Stimulated activated naive CD8-positive, alpha-beta T cell treated with anti-CD3 and anti-CD28 coated beads, Interleukin-15, Interleukin-2, amounts not matched to agents 100 ng/mL and 50 ng/mL, for 24 hours (primary cell): Measurements from ENCODE around the gene OSM.
A peak's percentile ranks its signal among the peaks of the same experiment; 100 is the strongest.

Experiments used
- H3K27ac Mint-ChIP-seq: one replicate; pipeline ENCODE4 v1.8.0; 2021; ENCODE audit warnings: mild to moderate bottlenecking, mixed read lengths
- H3K27me3 Mint-ChIP-seq: one replicate; pipeline ENCODE4 v1.8.0; 2021; ENCODE audit warnings: mixed read lengths
- H3K36me3 Mint-ChIP-seq: one replicate; pipeline ENCODE4 v1.8.0; 2021; ENCODE audit warnings: low read depth, mixed read lengths
- H3K4me1 Mint-ChIP-seq: one replicate; pipeline ENCODE4 v1.8.0; 2021; ENCODE audit warnings: low read depth, mixed read lengths
- H3K4me3 Mint-ChIP-seq: one replicate; pipeline ENCODE4 v1.8.0; 2021; ENCODE audit warnings: mild to moderate bottlenecking, mixed read lengths
- H3K9me3 Mint-ChIP-seq: one replicate; pipeline ENCODE4 v1.8.0; 2021; ENCODE audit warnings: mixed read lengths

OSM gene

DNA sequence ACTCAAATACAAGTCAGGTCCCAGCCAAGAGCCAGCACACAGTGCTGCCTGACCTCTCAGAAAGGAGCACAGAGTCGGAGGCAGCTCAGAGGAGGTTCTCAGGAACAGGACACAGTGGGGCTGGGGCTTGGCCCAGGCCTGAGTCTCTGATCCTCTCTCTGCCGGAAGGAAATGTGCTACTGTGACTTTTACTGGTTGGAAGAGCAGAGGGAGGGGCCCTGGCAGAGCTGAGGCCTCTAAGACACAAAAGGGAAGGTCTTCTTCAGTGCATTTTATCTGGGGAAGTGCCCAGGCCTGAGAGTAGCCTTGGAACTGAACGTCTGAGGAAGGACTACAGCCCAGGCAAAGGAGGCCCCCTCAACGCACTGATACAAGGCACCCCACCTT lies 38.9 kb upstream of the OSM start:
- no peaks in the 10 kb centered on the region for H3K27me3 Mint-ChIP-seq
- H3K36me3 Mint-ChIP-seq: peaks cover 10% of the 10 kb centered on the region
- H3K9me3 Mint-ChIP-seq: no peaks in the 10 kb centered on the region
- H3K27ac Mint-ChIP-seq: peak overlapping the region; percentile 78
- peak overlapping the region; percentile 70 for H3K4me3 Mint-ChIP-seq
- H3K4me1 Mint-ChIP-seq: peaks cover 98% of the 10 kb centered on the region

DNA sequence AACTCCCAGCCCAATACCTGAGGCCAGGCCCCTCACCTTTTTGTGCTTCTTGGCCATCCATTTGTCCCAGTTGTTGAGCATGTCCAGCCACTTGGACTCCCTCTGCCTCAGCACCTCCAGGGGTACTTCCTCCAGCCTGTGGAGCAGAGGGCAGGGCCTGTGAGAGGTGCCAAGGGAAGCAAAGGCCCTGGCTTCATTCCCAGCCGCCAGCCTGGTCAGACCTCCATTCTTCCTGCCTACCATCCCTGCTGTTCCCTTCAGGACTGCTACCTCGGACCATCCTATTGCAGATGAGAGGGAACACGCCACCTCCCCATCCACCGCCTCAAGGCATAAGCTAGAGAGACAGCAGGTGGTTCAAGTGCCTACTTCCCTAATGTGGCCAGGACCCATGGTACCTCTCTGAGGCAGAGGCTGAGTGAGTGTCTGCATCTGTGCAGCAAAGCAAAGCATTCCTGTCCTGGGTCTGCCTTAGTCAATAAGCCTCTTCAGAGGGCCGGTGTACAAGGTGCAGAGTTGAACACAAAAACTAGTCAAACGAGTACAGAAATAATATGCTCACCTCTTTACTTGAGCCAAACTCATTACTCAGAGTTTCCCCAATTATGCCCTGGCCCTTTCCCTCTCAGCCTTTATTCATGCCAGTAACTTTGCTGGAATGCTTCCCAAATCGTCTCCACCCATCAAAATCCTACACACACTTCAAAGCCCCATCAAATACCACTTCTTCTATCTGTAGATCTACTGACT lies 38.0 kb upstream of the OSM start:
- Mint-ChIP-seq H3K4me1 (peaks cover 96% of the 10 kb centered on the region), H3K27ac (peak overlapping the region; percentile 78), H3K4me3 (peak overlapping the region; percentile 70), H3K36me3 (peaks cover 10% of the 10 kb centered on the region), H3K27me3 (no peaks in the 10 kb centered on the region), H3K9me3 (no peaks in the 10 kb centered on the region)

DNA sequence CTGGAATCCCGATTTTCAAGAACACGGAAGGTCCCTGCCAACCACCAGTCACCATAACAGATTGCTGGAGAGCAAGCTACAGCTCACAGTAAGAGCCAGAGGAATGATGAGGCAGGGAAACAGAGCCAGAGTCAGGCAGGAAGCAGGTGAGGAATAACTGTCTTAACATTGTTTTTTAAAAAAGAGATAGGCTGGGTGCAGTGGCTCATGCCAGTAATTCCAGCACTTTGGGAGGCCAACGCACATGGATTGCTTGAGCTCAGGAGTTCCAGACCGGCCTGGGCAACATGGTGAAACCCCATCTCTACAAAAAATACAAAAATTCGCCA lies 36.1 kb upstream of the OSM start:
- Mint-ChIP-seq H3K27ac (peak overlapping the region; percentile 93), H3K9me3 (no peaks in the 10 kb centered on the region), H3K36me3 (peaks cover 10% of the 10 kb centered on the region), H3K4me1 (peaks cover 94% of the 10 kb centered on the region), H3K4me3 (no peak overlapping the region), H3K27me3 (no peaks in the 10 kb centered on the region)

- Mint-ChIP-seq H3K4me3 (no peak overlapping the region), H3K4me1 (peaks cover 96% of the 10 kb centered on the region), H3K9me3 (no peaks in the 10 kb centered on the region), H3K27me3 (no peaks in the 10 kb centered on the region), H3K27ac (peak overlapping the region; percentile 93), H3K36me3 (peaks cover 13% of the 10 kb centered on the region)
Measured at GRCh38 chr22:30301995-30302809, 35.6 kb upstream of the OSM start.

GRCh38 chr22:30299322-30299721 lies 32.7 kb upstream of the OSM start:
- Mint-ChIP-seq H3K4me3 (no peak overlapping the region), H3K9me3 (no peaks in the 10 kb centered on the region), H3K27me3 (no peaks in the 10 kb centered on the region), H3K27ac (no peak overlapping the region), H3K36me3 (peaks cover 15% of the 10 kb centered on the region), H3K4me1 (peaks cover 84% of the 10 kb centered on the region)

DNA sequence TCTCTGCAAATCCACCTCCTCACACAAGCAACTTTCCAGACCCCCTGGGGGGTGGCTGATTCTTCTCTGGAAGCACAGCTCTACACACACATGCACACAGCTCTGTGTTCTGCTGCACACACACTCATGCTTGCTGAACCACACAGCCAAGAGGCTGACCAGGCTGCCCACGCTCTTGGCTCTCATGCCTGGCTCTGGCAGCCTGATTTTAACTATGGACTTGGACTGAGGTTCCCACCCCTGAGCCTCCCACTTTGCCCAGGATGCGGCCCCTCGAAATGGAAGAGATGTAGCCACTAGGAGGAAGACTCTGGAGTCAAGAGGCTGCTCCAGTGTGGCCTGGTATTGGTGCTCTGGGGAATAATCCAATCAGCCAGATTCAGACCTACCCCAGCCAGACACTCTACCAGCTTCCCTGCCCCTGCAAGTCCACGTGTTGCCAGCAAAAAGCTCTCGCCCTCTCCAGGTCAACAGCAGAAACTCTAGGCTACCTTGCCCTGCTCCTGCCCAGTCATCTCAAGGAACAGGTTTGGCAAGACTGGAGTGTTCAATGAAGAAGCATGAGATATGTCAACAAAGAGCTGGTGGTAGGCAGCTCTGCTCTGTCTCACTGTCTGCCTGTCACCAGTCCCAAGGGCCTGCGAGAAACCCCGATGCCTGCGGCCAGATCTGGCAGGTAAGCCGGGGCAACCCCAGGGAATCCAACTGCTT lies 31.5 kb upstream of the OSM start:
- H3K27ac Mint-ChIP-seq: peak overlapping the region; percentile 14
- peaks cover 22% of the 10 kb centered on the region for H3K36me3 Mint-ChIP-seq
- H3K9me3 Mint-ChIP-seq: no peaks in the 10 kb centered on the region
- no peak overlapping the region for H3K4me3 Mint-ChIP-seq
- no peaks in the 10 kb centered on the region for H3K27me3 Mint-ChIP-seq
- peaks cover 73% of the 10 kb centered on the region for H3K4me1 Mint-ChIP-seq

GRCh38 chr22:30297276-30297990 lies 30.8 kb upstream of the OSM start:
- H3K27ac Mint-ChIP-seq: peak overlapping the region; percentile 22
- H3K4me3 Mint-ChIP-seq: no peak overlapping the region
- peaks cover 65% of the 10 kb centered on the region for H3K4me1 Mint-ChIP-seq
- no peaks in the 10 kb centered on the region for H3K27me3 Mint-ChIP-seq
- H3K9me3 Mint-ChIP-seq: no peaks in the 10 kb centered on the region
- H3K36me3 Mint-ChIP-seq: peaks cover 24% of the 10 kb centered on the region

- peak overlapping the region; percentile 22 for H3K27ac Mint-ChIP-seq
- no peak overlapping the region for H3K4me3 Mint-ChIP-seq
- peaks cover 59% of the 10 kb centered on the region for H3K4me1 Mint-ChIP-seq
- no peaks in the 10 kb centered on the region for H3K27me3 Mint-ChIP-seq
- no peaks in the 10 kb centered on the region for H3K9me3 Mint-ChIP-seq
- peaks cover 24% of the 10 kb centered on the region for H3K36me3 Mint-ChIP-seq
Measured at GRCh38 chr22:30296833-30297232, 30.2 kb upstream of the OSM start.

DNA sequence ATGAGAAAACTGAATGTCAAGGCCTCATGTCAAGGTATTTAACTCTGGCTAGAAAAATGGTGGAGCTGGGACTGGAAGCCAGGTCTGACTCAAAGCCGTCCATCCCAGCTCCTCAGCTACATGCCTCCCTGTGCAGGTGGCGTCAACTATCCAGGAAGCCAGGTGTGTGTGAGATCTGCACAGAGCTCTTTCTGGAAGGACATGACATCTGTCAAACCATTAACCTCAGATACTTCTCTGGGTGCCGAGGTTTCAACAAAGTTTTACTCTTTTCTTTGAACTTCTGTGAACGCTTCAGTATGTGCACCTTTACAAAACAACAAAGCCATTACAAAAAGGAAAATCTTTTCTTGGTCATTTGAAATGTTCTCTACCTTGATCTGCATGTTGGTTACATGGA lies 29.7 kb upstream of the OSM start:
- peaks cover 54% of the 10 kb centered on the region for H3K4me1 Mint-ChIP-seq
- no peaks in the 10 kb centered on the region for H3K27me3 Mint-ChIP-seq
- H3K4me3 Mint-ChIP-seq: no peak overlapping the region
- no peaks in the 10 kb centered on the region for H3K9me3 Mint-ChIP-seq
- H3K36me3 Mint-ChIP-seq: peaks cover 22% of the 10 kb centered on the region
- peak overlapping the region; percentile 52 for H3K27ac Mint-ChIP-seq

GRCh38 chr22:30295576-30295975 lies 28.9 kb upstream of the OSM start:
- peaks cover 15% of the 10 kb centered on the region for H3K36me3 Mint-ChIP-seq
- H3K27me3 Mint-ChIP-seq: no peaks in the 10 kb centered on the region
- no peaks in the 10 kb centered on the region for H3K9me3 Mint-ChIP-seq
- H3K4me1 Mint-ChIP-seq: peaks cover 47% of the 10 kb centered on the region
- no peak overlapping the region for H3K4me3 Mint-ChIP-seq
- H3K27ac Mint-ChIP-seq: no peak overlapping the region

DNA sequence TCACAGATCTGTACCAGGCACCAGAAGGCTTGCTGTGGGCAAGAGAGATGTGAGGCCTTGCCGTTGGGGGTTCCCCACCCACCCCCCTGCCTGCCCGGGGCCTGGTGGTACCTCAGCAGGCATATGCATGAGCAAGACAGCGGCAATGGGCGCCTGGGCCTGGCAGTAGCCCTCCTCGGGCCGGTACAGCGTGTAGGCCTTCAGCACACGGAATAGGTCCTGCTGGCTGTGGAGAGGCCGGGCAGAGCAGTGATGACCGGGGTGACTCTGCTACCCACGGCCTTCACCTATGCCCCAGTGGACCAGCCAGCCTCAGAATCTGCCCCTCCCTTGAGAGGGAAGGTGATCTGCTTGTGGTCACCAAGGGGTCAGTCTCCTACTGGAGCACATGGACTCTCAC lies 28.2 kb upstream of the OSM start:
- peaks cover 44% of the 10 kb centered on the region for H3K4me1 Mint-ChIP-seq
- H3K27me3 Mint-ChIP-seq: no peaks in the 10 kb centered on the region
- peaks cover 15% of the 10 kb centered on the region for H3K36me3 Mint-ChIP-seq
- H3K27ac Mint-ChIP-seq: no peak overlapping the region
- no peak overlapping the region for H3K4me3 Mint-ChIP-seq
- no peaks in the 10 kb centered on the region for H3K9me3 Mint-ChIP-seq

DNA sequence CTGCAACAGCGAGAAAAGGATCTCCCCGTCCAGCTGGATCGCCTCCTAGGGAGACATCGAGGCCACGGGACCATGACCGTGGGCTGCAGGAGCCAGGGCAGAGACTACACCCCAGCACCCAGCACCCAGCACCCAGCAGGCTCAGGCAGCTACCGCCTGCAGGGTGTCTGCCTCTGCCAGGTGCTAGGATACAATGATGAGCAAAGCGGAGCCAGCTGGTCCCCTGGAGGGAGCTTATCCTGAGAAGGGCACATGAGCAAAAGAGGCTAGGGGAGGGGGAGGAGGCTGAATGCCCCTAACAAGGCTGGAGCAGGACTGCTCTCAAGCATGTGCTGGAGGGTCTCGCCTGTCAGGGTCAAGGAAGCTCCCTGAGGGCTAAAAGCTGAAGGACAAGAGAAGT lies 27.4 kb upstream of the OSM start:
- Mint-ChIP-seq H3K27ac (no peak overlapping the region), H3K9me3 (no peaks in the 10 kb centered on the region), H3K27me3 (no peaks in the 10 kb centered on the region), H3K4me1 (peaks cover 42% of the 10 kb centered on the region), H3K36me3 (peaks cover 15% of the 10 kb centered on the region), H3K4me3 (no peak overlapping the region)

- Mint-ChIP-seq H3K9me3 (no peaks in the 10 kb centered on the region), H3K4me3 (no peak overlapping the region), H3K27ac (peak overlapping the region; percentile 34), H3K4me1 (peaks cover 37% of the 10 kb centered on the region), H3K27me3 (no peaks in the 10 kb centered on the region), H3K36me3 (peaks cover 15% of the 10 kb centered on the region)
Measured at GRCh38 chr22:30293026-30293425, 26.4 kb upstream of the OSM start.

- Mint-ChIP-seq H3K36me3 (peaks cover 13% of the 10 kb centered on the region), H3K9me3 (no peaks in the 10 kb centered on the region), H3K27ac (no peak overlapping the region)
Measured at GRCh38 chr22:30292069-30292970, 25.7 kb upstream of the OSM start.

More at GRCh38 chr22:30292069-30292970, 25.7 kb upstream of the OSM start:
- H3K4me3 Mint-ChIP-seq: no peak overlapping the region
- no peaks in the 10 kb centered on the region for H3K27me3 Mint-ChIP-seq
- peaks cover 31% of the 10 kb centered on the region for H3K4me1 Mint-ChIP-seq
